Caco-2 (cell line): ENCODE measurements around the gene ALDH3A2. TPM values are rescaled to one million over a fixed set of nuclear protein-coding genes. Genes with fewer than 3 reads are reported as not detected.

Experiments used
- BruUV-seq: library from RNA; stranded (reverse); fragments of 400-500 nt; replicated peaks from 2 replicates; lab custom pipeline; 2021; lab: Mats Ljungman, UMichigan
- CTCF ChIA-PET: fragments of 300-600 bp; sonication (Branson Sonifier 250); formaldehyde crosslinking; loops from one replicate; lab custom pipeline; 2022; ENCODE audit warnings: antibody characterized with exemption; lab: Charles Lee
- POLR2A ChIA-PET: fragments of 300-600 bp; sonication (Branson Sonifier 250); formaldehyde crosslinking; loops from one replicate; lab custom pipeline; 2022; ENCODE audit warnings: antibody characterized with exemption; lab: Charles Lee
- DNase-seq, 2 experiments: peaks; one replicate each; pipeline versions ENCODE4 v3.0.0 to v3.0.0-alpha.2; 2020 to 2022
- H3K27me3 ChIP-seq: replicated peaks from 2 replicates; pipeline ENCODE4 v1.6.0; 2011; ENCODE audit warnings: low read length; ENCODE audit not compliant: control insufficient read depth, insufficient read depth
- H3K36me3 ChIP-seq: 2 replicates; pipeline ENCODE4 v1.5.1; 2011; ENCODE audit warnings: low read length; ENCODE audit not compliant: control insufficient read depth, insufficient read depth
- H3K4me1 ChIP-seq: fragments of 250-450 bp; sonication (Bioruptor Pico); 2 replicates; pipeline ENCODE4 v1.5.1; 2020; ENCODE audit warnings: mild to moderate bottlenecking
- H3K4me3 ChIP-seq: 2 replicates; pipeline ENCODE4 v1.5.1; 2011; ENCODE audit warnings: low read depth, mild to moderate bottlenecking, control low read depth, low read length
- H3K9me3 ChIP-seq: fragments of 250-450 bp; sonication (Bioruptor Pico); 2 replicates; pipeline ENCODE4 v1.5.1; 2020; ENCODE audit warnings: mild to moderate bottlenecking, moderate library complexity
- H3K27ac Mint-ChIP-seq: one replicate; pipeline ENCODE4 v1.8.0; 2022; ENCODE audit warnings: mixed read lengths; ENCODE audit not compliant: unreplicated experiment
- H3K27me3 Mint-ChIP-seq: one replicate; pipeline ENCODE4 v1.8.0; 2022; ENCODE audit warnings: mixed read lengths; ENCODE audit not compliant: insufficient read depth, unreplicated experiment
- H3K36me3 Mint-ChIP-seq: one replicate; pipeline ENCODE4 v1.8.0; 2022; ENCODE audit warnings: mild to moderate bottlenecking, mixed read lengths; ENCODE audit not compliant: insufficient read depth, unreplicated experiment
- H3K4me1 Mint-ChIP-seq: one replicate; pipeline ENCODE4 v1.8.0; 2022; ENCODE audit warnings: low read depth, mixed read lengths; ENCODE audit not compliant: unreplicated experiment
- H3K4me3 Mint-ChIP-seq: one replicate; pipeline ENCODE4 v1.8.0; 2022; ENCODE audit warnings: mild to moderate bottlenecking, moderate library complexity, mixed read lengths; ENCODE audit not compliant: unreplicated experiment
- H3K9me3 Mint-ChIP-seq: one replicate; pipeline ENCODE4 v1.8.0; 2022; ENCODE audit warnings: mixed read lengths; ENCODE audit not compliant: unreplicated experiment
- intact Hi-C: fragments of 100-400 bp; cut with micrococcal nuclease; formaldehyde crosslinking; loops from one replicate; pipeline ENCODE4 v1.10.0; 2022; ENCODE audit not compliant: unreplicated experiment
- total RNA-seq: library from RNA; stranded (reverse); gene quantifications from 2 replicates; pipeline ENCODE4 v1.2.3, GENCODE V29; 2022
- TF ChIP-seq, protein P1 (sequence below), 2 experiments: fragments of 200-600 bp in 1 of 2; IDR thresholded peaks; 1 replicate in 1 of 2; 2 replicates in 1 of 2; pipeline versions ENCODE4 v1.5.1 to v1.8.0; 2011 to 2022; ENCODE audit warnings: antibody characterized with exemption in 1 of 2, control low read depth in 1 of 2, inconsistent platforms in 1 of 2, low read depth in 1 of 2, low read length in 1 of 2, mild to moderate bottlenecking in 1 of 2, moderate library complexity in 1 of 2; ENCODE audit not compliant: insufficient read depth in 1 of 2, severe bottlenecking in 1 of 2, unreplicated experiment in 1 of 2

Gene ALDH3A2
- total RNA-seq, 1 experiment from 2014 or later: 84.0 TPM

DNA sequence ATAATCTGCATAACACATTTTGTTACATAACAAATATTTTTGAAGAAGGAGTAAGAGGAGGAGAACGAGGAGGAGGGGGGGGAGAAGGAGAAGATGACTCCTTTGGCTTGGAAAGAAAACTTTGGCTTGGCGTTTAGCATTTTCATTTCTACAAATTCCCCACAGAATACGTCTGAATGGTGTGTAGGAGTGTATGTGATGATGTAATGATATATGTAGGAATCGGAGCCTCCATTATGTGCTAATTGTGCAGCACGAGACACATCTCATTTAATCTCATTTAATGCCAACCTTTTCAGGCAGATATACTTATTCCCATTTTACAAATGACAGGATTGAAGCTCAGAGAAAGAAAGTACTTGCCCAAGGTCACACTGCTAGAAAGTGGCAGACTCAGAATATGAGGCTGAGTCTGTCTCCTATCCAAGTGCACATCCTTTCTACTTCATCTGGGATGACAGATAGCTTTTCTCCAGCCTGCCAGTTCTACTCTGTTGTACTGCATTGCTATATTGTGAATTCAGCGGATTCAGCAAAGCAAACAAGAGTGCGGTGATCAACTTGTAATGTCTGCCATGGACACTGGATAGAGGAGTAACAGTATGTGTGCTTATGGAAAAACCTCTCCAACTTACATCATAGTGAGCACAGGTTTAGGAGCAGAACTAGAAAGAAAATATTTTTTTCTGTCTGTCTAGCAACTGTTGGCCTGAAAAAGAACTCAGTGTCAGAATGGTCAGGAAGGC lies 78.3 kb downstream of the ALDH3A2 start:
- no peak overlapping the region for H3K4me3 ChIP-seq
- Mint-ChIP-seq H3K27ac (no peak overlapping the region), H3K4me3 (no peak overlapping the region), H3K27me3 (no peaks in the 10 kb centered on the region), H3K4me1 (no peaks in the 10 kb centered on the region), H3K36me3 (no peaks in the 10 kb centered on the region), H3K9me3 (no peaks in the 10 kb centered on the region)
- no peaks in the 10 kb centered on the region for H3K9me3 ChIP-seq
- ChIA-PET CTCF (no interaction called here), POLR2A (no interaction called here)
- TF ChIP-seq, protein P1, sequence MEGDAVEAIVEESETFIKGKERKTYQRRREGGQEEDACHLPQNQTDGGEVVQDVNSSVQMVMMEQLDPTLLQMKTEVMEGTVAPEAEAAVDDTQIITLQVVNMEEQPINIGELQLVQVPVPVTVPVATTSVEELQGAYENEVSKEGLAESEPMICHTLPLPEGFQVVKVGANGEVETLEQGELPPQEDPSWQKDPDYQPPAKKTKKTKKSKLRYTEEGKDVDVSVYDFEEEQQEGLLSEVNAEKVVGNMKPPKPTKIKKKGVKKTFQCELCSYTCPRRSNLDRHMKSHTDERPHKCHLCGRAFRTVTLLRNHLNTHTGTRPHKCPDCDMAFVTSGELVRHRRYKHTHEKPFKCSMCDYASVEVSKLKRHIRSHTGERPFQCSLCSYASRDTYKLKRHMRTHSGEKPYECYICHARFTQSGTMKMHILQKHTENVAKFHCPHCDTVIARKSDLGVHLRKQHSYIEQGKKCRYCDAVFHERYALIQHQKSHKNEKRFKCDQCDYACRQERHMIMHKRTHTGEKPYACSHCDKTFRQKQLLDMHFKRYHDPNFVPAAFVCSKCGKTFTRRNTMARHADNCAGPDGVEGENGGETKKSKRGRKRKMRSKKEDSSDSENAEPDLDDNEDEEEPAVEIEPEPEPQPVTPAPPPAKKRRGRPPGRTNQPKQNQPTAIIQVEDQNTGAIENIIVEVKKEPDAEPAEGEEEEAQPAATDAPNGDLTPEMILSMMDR (IDR thresholded peaks at IDR 0.05; ENCODE audit: insufficient read depth in 1 of 2, low read depth in 1 of 2, low read length in 1 of 2, severe bottlenecking in 1 of 2, unreplicated experiment in 1 of 2): no peak
- intact Hi-C loops: no loop called here
- BruUV-seq: no TSS peak
- no peaks in the 10 kb centered on the region for H3K36me3 ChIP-seq
- no peak for DNase-seq
- no peaks in the 10 kb centered on the region for H3K27me3 ChIP-seq
- H3K4me1 ChIP-seq: no peaks in the 10 kb centered on the region

Other genes starting within 250 kb of the ALDH3A2 start
- gene RNF112, start 237.5 kb upstream of the ALDH3A2 start, total RNA-seq: 0.16 TPM in 1 of 2 replicates, not detected in the other
- gene SLC47A1, start 114.9 kb upstream of the ALDH3A2 start, total RNA-seq: 0.43 and 0.72 TPM in 2 replicates
- gene SLC47A2, start 67.8 kb downstream of the ALDH3A2 start, total RNA-seq: 0.16 and 0.20 TPM in 2 replicates
- 7.1 and 8.3 TPM in 2 replicates for gene ALDH3A1, start 99.5 kb downstream of the ALDH3A2 start, total RNA-seq
- gene ULK2, start 219.2 kb downstream of the ALDH3A2 start, total RNA-seq: 7.5 and 9.2 TPM in 2 replicates